M059J (cell line): ENCODE data around the gene CLRN3. TPM values are rescaled to one million over a fixed set of nuclear protein-coding genes. Genes with fewer than 3 reads are reported as not detected.

Experiments used
- DNase-seq: peaks from one replicate; pipeline ENCODE4 v3.0.0-alpha.2; 2012; ENCODE audit warnings: low read depth
- total RNA-seq: library from RNA; depleted of rRNA; stranded (reverse); fragments of >200 nt; shearing (Covaris generic); gene quantifications from 2 replicates; pipeline ENCODE4 v1.2.3, GENCODE V29; 2014

The CLRN3 gene
- total RNA-seq, 1 experiment from 2014 or later: not detected

DNA sequence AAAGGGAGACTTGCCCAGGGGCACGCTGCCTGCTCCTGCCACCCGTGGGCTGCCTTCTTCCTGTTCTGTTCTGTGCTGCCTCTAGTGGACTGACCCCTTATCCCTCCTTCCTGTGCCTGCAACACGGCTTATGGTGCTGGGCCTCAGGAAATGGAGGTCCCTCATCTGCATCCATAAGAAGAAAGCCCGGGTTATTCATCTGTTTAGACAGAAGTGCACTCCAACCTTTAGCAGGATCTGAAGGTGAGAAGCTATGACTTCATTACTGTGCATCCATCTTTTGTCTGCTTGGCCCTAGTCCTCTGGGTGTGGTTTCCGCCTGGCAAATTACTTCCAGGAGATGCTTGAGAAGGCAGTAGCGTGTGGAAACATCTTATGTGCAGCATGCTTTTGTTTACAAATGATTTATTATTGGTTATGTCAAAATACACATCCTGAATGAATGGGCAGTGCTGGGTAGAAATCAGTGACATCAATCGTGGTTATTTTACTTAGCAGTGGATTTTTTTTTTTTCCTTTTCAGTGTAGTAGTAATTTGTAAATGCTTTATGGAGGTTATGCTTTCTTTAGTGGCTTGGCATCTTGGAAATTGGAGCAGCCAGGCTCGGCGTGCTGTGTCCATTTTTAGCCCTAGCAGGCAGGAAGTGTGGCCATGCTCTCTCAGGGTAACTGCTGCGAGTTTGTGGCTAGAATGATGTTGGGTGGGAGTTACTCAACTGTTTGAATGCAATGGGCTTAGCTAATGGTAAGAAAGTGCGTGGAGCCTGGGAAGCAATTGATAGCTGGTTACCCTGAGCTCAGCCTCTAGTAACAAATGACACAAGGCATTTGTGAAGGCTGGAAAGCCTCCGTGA is 26.9 kb upstream of the CLRN3 start:
- DNase-seq: peak; percentile 82

GRCh38 chr10:127918572-127918971 is 25.8 kb upstream of the CLRN3 start:
- no peak for DNase-seq

- DNase-seq: no peak
Measured at GRCh38 chr10:127916826-127917225, 24.1 kb upstream of the CLRN3 start.

DNA sequence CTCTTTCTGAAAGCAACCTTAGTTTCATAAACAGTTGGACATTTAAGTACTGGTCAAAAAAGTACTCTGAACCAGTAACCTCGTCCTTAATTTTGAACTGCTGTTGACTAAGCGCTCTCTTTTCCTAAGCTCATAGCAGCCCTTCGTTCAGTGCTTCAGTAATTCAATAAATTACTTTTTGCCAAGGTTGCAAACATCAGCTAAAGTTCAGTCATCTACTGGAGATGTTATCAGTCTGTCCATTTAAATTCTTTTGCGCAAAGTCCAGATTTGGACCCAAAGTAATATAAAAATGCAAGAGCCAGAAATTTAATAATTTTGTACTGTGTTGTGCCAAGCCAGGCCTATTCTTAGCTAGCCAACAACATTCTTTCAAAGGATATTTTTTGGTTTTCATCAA is 22.6 kb upstream of the CLRN3 start:
- no peak for DNase-seq

DNA sequence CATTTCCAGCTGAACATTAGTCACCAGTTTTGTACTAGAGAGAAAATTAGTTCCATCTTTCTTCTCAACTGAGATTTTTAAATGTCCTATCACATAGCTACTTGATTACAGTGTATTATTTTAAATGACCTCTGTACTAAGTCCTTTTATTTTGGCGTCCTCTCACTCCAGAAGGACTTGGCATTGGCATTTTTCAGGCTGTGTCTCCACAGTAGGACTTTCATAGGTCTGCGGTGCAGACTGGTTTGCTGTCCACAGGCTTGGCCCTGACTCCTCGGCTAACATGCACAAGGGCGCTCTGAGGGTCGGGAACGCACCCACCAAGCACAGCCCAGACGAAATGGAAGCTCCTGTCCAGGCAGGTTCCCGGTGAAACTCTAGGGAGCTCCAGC is 20.6 kb upstream of the CLRN3 start:
- no peak for DNase-seq

- DNase-seq: no peak
Measured at GRCh38 chr10:127912607-127913367, 20.0 kb upstream of the CLRN3 start.

DNA sequence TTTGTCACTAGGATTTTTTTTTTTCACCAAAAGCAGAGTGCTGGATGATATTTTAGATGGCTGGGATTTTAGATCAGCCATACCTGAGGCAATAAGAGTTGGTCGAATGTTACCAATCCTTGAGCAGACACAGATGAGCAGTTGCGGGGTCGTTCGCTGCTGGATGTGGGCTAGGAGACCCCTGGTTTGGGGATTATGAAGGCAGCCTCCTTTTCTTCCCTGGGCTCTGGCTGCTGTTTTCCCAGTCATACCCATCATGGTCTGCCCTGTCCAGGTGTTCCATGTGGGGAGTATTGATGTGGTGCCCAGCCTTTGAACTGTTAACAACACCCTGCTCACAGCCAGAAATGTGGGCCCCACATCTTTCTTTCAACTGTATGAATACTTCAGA is 19.1 kb upstream of the CLRN3 start:
- DNase-seq: no peak

DNA sequence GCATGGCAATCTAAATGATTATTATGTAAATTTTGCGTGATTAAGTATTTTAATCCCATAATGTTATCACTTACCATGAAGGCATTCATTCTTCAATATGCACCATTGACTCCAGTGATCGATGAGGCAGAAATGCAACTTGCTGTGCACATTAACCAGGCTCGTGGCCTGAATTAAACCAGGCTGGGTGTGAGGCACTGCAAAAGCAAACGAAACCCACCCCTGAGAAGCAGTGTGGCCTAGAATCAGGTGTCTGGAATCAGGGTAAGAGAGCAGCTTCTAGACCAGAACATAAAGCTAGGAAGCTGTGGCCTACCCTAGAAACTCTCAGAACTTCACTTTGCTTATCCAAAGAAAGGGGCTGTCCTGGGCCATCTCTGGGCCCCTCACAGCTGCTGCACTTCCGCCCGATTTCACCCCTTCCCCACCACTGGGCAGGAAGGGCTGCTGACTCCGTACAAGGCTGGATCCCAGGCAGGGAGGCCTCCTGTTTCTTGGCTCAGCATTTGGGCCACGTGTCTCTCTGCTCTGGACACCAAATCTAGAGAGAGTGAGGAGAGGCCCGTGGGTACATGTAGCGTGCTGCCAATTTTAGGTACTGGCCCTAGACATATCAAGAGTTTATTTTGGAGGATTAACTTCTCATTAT is 18.6 kb upstream of the CLRN3 start:
- no peak for DNase-seq

DNA sequence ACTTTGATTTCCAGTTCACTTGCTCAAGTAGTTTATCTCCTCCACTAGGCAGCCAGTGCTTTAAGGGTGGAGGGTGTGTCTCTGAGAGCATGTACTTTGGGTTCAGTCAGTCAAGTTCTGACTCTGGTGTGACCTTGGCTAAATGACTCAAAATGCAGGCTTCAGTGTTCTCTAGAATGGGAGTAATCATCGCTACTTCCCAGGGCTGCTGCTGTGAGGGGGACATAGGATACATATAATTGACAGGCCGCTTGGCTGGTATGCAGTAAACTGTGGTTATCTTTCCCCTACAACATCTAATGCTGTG is 17.7 kb upstream of the CLRN3 start:
- no peak for DNase-seq

DNA sequence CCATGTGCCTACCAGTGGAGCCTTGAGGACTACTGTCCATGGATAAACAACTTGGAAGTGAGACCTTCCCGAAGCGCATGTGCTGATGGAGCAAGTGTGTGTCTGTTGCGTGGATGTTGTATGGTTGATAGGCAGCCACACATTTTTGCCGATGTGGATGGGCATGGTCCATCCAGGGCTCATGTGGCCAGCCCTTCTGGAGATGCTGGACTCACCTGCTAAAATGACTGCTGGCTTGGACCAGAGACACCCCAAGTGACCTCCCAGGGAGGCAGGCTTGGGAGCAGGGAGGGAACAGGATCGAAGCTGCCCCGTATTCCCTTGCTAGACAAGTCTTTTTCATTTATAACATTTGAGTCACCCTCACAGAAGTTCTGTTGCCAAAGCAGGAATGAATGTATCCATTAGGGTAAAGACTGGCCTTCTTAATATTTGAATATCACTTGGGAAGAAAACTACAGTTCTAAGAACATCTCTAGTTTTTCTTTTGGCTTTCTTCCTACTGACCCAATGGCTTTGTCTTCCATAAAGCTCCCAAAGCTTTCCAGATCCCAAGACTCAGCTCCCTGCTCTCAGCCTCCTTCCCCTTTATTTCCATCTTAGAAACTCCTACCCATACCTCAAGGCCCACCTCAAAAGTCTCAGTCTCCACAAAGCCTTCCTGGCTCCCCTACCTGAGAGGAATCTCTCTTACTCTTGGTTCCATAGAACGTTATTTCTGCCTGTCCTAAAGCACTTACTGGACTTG is 17.1 kb upstream of the CLRN3 start:
- peak; percentile 18 for DNase-seq

DNA sequence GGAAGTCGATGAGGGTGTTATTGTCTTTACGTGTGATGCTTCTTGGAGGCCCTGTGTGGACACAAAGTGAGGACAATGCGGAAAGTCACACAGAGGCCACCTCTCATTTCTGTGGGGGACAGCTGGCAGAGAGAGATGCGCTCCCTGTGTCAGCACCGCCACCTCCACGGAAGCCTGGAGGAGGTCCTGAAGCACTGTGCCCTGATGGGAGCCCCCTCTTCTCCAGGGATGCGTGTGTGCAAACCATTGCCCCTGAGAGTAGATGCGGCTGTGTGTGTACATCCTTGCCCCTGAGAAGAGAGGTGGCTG is 16.2 kb upstream of the CLRN3 start:
- no peak for DNase-seq

DNA sequence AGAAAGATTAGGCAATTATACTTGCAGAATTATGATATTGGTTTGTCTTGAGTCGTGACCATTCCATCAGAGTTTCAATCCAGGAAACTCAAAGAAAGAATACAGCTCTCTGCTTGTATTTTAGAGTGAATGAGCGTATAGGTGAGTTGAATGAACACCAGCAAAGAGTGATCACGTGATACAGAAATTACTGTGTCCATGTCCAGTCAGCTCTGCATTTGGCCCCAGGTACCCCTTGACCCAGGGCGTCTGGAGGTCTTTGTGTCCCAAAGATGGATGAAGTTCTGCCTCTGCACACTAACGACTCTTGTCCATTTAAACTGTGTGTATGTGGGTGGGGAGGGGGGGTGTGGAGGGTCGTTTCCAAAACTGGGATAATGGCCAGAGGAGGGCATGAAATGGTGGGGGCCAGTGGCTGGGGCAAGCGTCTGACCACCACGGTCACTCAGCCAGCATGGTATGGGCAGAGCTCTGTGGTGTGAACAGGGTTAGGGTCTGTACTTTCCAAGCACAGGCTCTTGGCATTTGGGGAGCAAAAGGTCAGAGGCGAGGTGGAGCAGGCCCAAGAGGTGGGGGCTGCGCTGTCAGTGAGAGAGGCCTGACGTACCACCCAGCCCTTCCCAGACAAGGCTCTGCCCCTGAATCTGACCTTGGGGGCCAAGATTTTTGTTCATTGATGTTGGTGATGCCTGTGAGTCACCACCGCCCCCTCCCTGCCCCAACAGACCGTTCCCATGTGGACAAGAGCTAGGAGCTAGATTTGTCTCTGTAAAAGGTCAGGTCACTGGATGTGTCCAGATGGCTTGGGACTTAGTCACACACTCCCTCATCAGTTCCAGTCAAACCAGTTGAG is 15.6 kb upstream of the CLRN3 start:
- DNase-seq: peak; percentile 95

DNA sequence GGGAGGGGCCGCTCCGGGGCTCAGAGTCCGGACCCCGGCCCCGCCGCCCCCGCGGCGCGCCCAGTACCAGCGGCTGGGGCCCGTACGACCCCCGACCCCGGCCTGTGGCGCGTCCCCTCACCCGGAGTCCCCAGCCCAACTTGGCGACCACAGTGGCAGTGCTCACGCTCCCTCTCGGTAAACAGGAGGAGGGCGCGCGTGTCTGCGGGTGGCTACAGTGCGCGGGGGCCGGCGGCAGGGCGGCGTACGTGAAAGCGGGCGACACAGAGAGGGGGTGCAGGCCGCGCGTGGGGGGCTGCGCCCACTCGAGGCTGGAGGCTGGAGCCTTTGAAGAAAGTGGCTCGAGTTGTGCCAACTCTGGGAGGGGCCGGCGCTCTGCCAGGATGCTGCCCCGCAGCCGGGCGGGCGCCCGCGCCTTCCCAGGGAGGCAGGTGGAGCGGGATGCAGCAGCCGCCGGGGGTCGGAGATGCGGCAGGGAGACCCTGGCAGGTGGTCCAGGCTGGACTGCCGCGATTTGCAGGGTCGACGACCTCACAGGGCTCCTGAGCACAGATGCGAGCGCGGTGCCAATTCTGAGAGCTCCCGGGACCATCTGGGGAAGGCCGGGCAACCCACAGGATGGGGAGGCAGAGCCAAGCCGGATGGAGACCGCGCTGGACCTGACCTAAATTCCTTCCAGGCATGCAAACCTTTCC is 14.8 kb upstream of the CLRN3 start:
- peak; percentile 69 for DNase-seq

GRCh38 chr10:127906548-127907377 is 14.0 kb upstream of the CLRN3 start, which contains the start of gene PTPRE:
TSS of gene PTPRE (plus strand) at chr10:127907103. CDS start at chr10:128040882, 133,779 bp downstream.
- DNase-seq: peak; percentile 74

- DNase-seq: no peak
Measured at GRCh38 chr10:127905848-127906261, 13.1 kb upstream of the CLRN3 start.

- DNase-seq: no peak
Measured at GRCh38 chr10:127905001-127905847, 12.5 kb upstream of the CLRN3 start.

- DNase-seq: no peak
Measured at GRCh38 chr10:127904311-127905000, 11.7 kb upstream of the CLRN3 start.

- DNase-seq: no peak
Measured at GRCh38 chr10:127903789-127904188, 11.0 kb upstream of the CLRN3 start.
